GM12801 (cell line): Measurements from ENCODE around the gene COL5A1.

Experiments
- CTCF ChIP-seq: IDR thresholded peaks from one replicate; pipeline ENCODE4 v1.5.1; 2011; ENCODE audit warnings: control low read depth; ENCODE audit not compliant: insufficient read length; ENCODE audit errors: extremely low read depth

Gene COL5A1

GRCh38 chr9:134863941-134864820, 222.6 kb downstream of the COL5A1 start:
- TF ChIP-seq CTCF, result no peak

- no peak for TF ChIP-seq CTCF
These were observed 223.2 kb downstream of the COL5A1 start for GRCh38 chr9:134864821-134865190.

GRCh38 chr9:134867917-134868750, 226.5 kb downstream of the COL5A1 start:
- TF ChIP-seq CTCF, result no peak

GRCh38 chr9:134868751-134869553, 227.3 kb downstream of the COL5A1 start:
- no peak for TF ChIP-seq CTCF

- TF ChIP-seq CTCF, result no peak
These were observed 228.1 kb downstream of the COL5A1 start for GRCh38 chr9:134869554-134870300.

- TF ChIP-seq CTCF, result no peak
These were observed 228.7 kb downstream of the COL5A1 start for GRCh38 chr9:134870301-134870694.
